ENCODE measurements around the gene GPRASP2. TPM values are rescaled to one million over a fixed set of nuclear protein-coding genes. Genes with fewer than 3 reads are reported as not detected.
A peak's percentile ranks its signal among the peaks of the same experiment; 100 is the strongest.
"Not testable (repeated sequence)": the region's sequence is repeated elsewhere in the genome, so short reads cannot be mapped to it uniquely, and the experiment has no call there.

Gene GPRASP2
- 0.14 and 0.16 TPM in 2 replicates for total RNA-seq

GRCh38 chrX:102712216-102712966, at the start of gene GPRASP2:
Gene GPRASP2, plus strand, starts transcription at chrX:102712448. Its CDS starts 2,422 bp downstream, at chrX:102714870.
- Mint-ChIP-seq H3K4me3 (peak within 1 kb of the TSS; percentile 78), H3K27ac (no peak within 1 kb of the TSS), H3K4me1 (no peaks in the 10 kb centered on the region), H3K27me3 (peaks cover 19% of the 10 kb centered on the region), H3K36me3 (ENCODE audit: low read depth) (no peaks in the 10 kb centered on the region), H3K9me3 (no peaks in the 10 kb centered on the region)
- DNase-seq = no peak
- intact Hi-C loops (cut with micrococcal nuclease) = loop anchor here (10.0 kb wide), 1 partner anchor 108 kb away; no protein-coding TSS in a partner anchor

GRCh38 chrX:102663820-102664219, 48.4 kb upstream of the GPRASP2 start:
- DNase-seq = not testable (repeated sequence)

GRCh38 chrX:102667034-102667433, 45.2 kb upstream of the GPRASP2 start:
- intact Hi-C loops (cut with micrococcal nuclease); H3K27me3 Mint-ChIP-seq; H3K27ac Mint-ChIP-seq; H3K4me3 Mint-ChIP-seq; H3K4me1 Mint-ChIP-seq; H3K36me3 Mint-ChIP-seq (ENCODE audit: low read depth); DNase-seq: not testable (repeated sequence)
- H3K9me3 Mint-ChIP-seq = peaks cover 10% of the 10 kb centered on the region

More at GRCh38 chrX:102663820-102664219, 48.4 kb upstream of the GPRASP2 start:
- H3K27me3 Mint-ChIP-seq; H3K36me3 Mint-ChIP-seq (ENCODE audit: low read depth); H3K4me1 Mint-ChIP-seq; H3K27ac Mint-ChIP-seq; intact Hi-C loops (cut with micrococcal nuclease); H3K4me3 Mint-ChIP-seq: not testable (repeated sequence)
- peaks cover 10% of the 10 kb centered on the region for H3K9me3 Mint-ChIP-seq

- H3K36me3 Mint-ChIP-seq (ENCODE audit: low read depth) = peaks cover 1% of the 10 kb centered on the region
- DNase-seq = no peak
- no peak overlapping the region for H3K27ac Mint-ChIP-seq
- H3K27me3 Mint-ChIP-seq = no peaks in the 10 kb centered on the region
- H3K4me1 Mint-ChIP-seq = peaks cover 1% of the 10 kb centered on the region
- intact Hi-C loops (cut with micrococcal nuclease) = no loop called here
- no peak overlapping the region for H3K4me3 Mint-ChIP-seq
- peaks cover 10% of the 10 kb centered on the region for H3K9me3 Mint-ChIP-seq
Observed at GRCh38 chrX:102669526-102669925, 42.7 kb upstream of the GPRASP2 start.

- Mint-ChIP-seq H3K9me3 (no peaks in the 10 kb centered on the region), H3K36me3 (ENCODE audit: low read depth) (no peaks in the 10 kb centered on the region), H3K4me1 (no peaks in the 10 kb centered on the region), H3K4me3 (no peak overlapping the region), H3K27ac (no peak overlapping the region), H3K27me3 (no peaks in the 10 kb centered on the region)
- no peak for DNase-seq
- intact Hi-C loops (cut with micrococcal nuclease) = no loop called here
Observed at GRCh38 chrX:102672856-102673255, 39.4 kb upstream of the GPRASP2 start.

GRCh38 chrX:102677479-102677878, 34.8 kb upstream of the GPRASP2 start:
- H3K36me3 Mint-ChIP-seq (ENCODE audit: low read depth); H3K27ac Mint-ChIP-seq; H3K4me1 Mint-ChIP-seq; intact Hi-C loops (cut with micrococcal nuclease); H3K27me3 Mint-ChIP-seq; DNase-seq; H3K9me3 Mint-ChIP-seq; H3K4me3 Mint-ChIP-seq: not testable (repeated sequence)

- Mint-ChIP-seq H3K9me3 (peaks cover 13% of the 10 kb centered on the region), H3K27me3 (no peaks in the 10 kb centered on the region)
Observed at GRCh38 chrX:102684772-102685520, 27.3 kb upstream of the GPRASP2 start.

GRCh38 chrX:102694749-102695148, 17.5 kb upstream of the GPRASP2 start:
- H3K4me3 Mint-ChIP-seq = no peak overlapping the region

More at GRCh38 chrX:102684772-102685520, 27.3 kb upstream of the GPRASP2 start:
- H3K4me1 Mint-ChIP-seq = no peaks in the 10 kb centered on the region
- no peak overlapping the region for H3K27ac Mint-ChIP-seq
- H3K4me3 Mint-ChIP-seq = no peak overlapping the region
- DNase-seq = no peak
- intact Hi-C loops (cut with micrococcal nuclease) = no loop called here
- no peaks in the 10 kb centered on the region for H3K36me3 Mint-ChIP-seq (ENCODE audit: low read depth)

GRCh38 chrX:102696306-102696705, 15.9 kb upstream of the GPRASP2 start:
- no peak for DNase-seq
- Mint-ChIP-seq H3K4me1 (no peaks in the 10 kb centered on the region), H3K9me3 (no peaks in the 10 kb centered on the region), H3K4me3 (no peak overlapping the region), H3K27me3 (no peaks in the 10 kb centered on the region), H3K36me3 (ENCODE audit: low read depth) (no peaks in the 10 kb centered on the region), H3K27ac (no peak overlapping the region)
- intact Hi-C loops (cut with micrococcal nuclease) = no loop called here

More at GRCh38 chrX:102694749-102695148, 17.5 kb upstream of the GPRASP2 start:
- intact Hi-C loops (cut with micrococcal nuclease) = no loop called here
- Mint-ChIP-seq H3K27ac (no peak overlapping the region), H3K4me1 (no peaks in the 10 kb centered on the region), H3K36me3 (ENCODE audit: low read depth) (no peaks in the 10 kb centered on the region), H3K9me3 (no peaks in the 10 kb centered on the region), H3K27me3 (no peaks in the 10 kb centered on the region)
- no peak for DNase-seq

- Mint-ChIP-seq H3K4me1 (no peaks in the 10 kb centered on the region), H3K27me3 (no peaks in the 10 kb centered on the region), H3K36me3 (ENCODE audit: low read depth) (no peaks in the 10 kb centered on the region), H3K27ac (no peak overlapping the region), H3K4me3 (no peak overlapping the region), H3K9me3 (no peaks in the 10 kb centered on the region)
- intact Hi-C loops (cut with micrococcal nuclease) = no loop called here
- DNase-seq = no peak
Observed at GRCh38 chrX:102697494-102697893, 14.8 kb upstream of the GPRASP2 start.

GRCh38 chrX:102708900-102709299, 3.3 kb upstream of the GPRASP2 start:
- H3K36me3 Mint-ChIP-seq (ENCODE audit: low read depth) = no peaks in the 10 kb centered on the region
- no peak overlapping the region for H3K27ac Mint-ChIP-seq
- H3K9me3 Mint-ChIP-seq = no peaks in the 10 kb centered on the region
- H3K4me3 Mint-ChIP-seq = no peak overlapping the region
- peaks cover 20% of the 10 kb centered on the region for H3K27me3 Mint-ChIP-seq
- intact Hi-C loops (cut with micrococcal nuclease) = no loop called here
- DNase-seq = no peak
- H3K4me1 Mint-ChIP-seq = no peaks in the 10 kb centered on the region

- peaks cover 19% of the 10 kb centered on the region for H3K27me3 Mint-ChIP-seq
- H3K27ac Mint-ChIP-seq = no peak overlapping the region
- H3K4me1 Mint-ChIP-seq = no peaks in the 10 kb centered on the region
- no peaks in the 10 kb centered on the region for H3K9me3 Mint-ChIP-seq
- DNase-seq = no peak
- intact Hi-C loops (cut with micrococcal nuclease) = loop anchor here (10.0 kb wide), 1 partner anchor 107 kb away; no protein-coding TSS in a partner anchor
- H3K36me3 Mint-ChIP-seq (ENCODE audit: low read depth) = no peaks in the 10 kb centered on the region
- H3K4me3 Mint-ChIP-seq = no peak overlapping the region
Observed at GRCh38 chrX:102711872-102712215, 404 bp upstream of the GPRASP2 start.

GRCh38 chrX:102712981-102713625, 855 bp downstream of the GPRASP2 start:
- Mint-ChIP-seq H3K9me3 (no peaks in the 10 kb centered on the region), H3K27me3 (peaks cover 19% of the 10 kb centered on the region), H3K4me1 (no peaks in the 10 kb centered on the region), H3K36me3 (ENCODE audit: low read depth) (no peaks in the 10 kb centered on the region), H3K27ac (no peak overlapping the region), H3K4me3 (peak overlapping the region; percentile 64)
- DNase-seq = no peak
- intact Hi-C loops (cut with micrococcal nuclease) = loop anchor here (10.0 kb wide), 1 partner anchor 108 kb away; no protein-coding TSS in a partner anchor

GRCh38 chrX:102714994-102715393, 2.7 kb downstream of the GPRASP2 start:
- intact Hi-C loops (cut with micrococcal nuclease) = loop anchor here (10.0 kb wide), 1 partner anchor 110 kb away; no protein-coding TSS in a partner anchor
- no peak overlapping the region for H3K4me3 Mint-ChIP-seq
- H3K27me3 Mint-ChIP-seq = peaks cover 14% of the 10 kb centered on the region

More at GRCh38 chrX:102714994-102715393, 2.7 kb downstream of the GPRASP2 start:
- no peak for DNase-seq
- H3K4me1 Mint-ChIP-seq = no peaks in the 10 kb centered on the region
- no peaks in the 10 kb centered on the region for H3K9me3 Mint-ChIP-seq
- H3K36me3 Mint-ChIP-seq (ENCODE audit: low read depth) = no peaks in the 10 kb centered on the region
- no peak overlapping the region for H3K27ac Mint-ChIP-seq

Measured in activated CD4-positive, alpha-beta T cell treated with anti-CD3 and anti-CD28 coated beads, Interleukin-2, amount 10 ng/mL, durations not matched to agents 24 days and 14 days (primary cell).